SU-DHL-6 (cell line): ENCODE data around the gene SRSF11.

Source experiments
- H2AFZ ChIP-seq: fragments of 200-600 bp; sonication (generic); 2 replicates; pipeline ENCODE4 v1.6.1; 2014; ENCODE audit warnings: low read depth, mild to moderate bottlenecking, moderate library complexity, mixed read lengths, antibody characterized with exemption, low read length; ENCODE audit not compliant: severe bottlenecking
- H3F3A ChIP-seq: fragments of 200-600 bp; shearing (Covaris generic); 2 replicates; pipeline ENCODE4 v1.6.0; 2016; ENCODE audit warnings: antibody characterized with exemption, mild to moderate bottlenecking; ENCODE audit not compliant: insufficient read depth
- H3K27ac ChIP-seq: fragments of 200-600 bp; sonication (generic); 2 replicates; pipeline ENCODE4 v1.5.1; 2016; ENCODE audit warnings: low read depth, mild to moderate bottlenecking, low read length, moderate library complexity, mixed read lengths
- H3K27me3 ChIP-seq: fragments of 200-600 bp; sonication (generic), shearing (Covaris generic); 2 replicates; pipeline ENCODE4 v1.6.0; 2014; ENCODE audit warnings: mild to moderate bottlenecking, low read length
- H3K36me3 ChIP-seq: fragments of 200-600 bp; sonication (generic); 2 replicates; pipeline ENCODE4 v1.6.1; 2014; ENCODE audit warnings: mild to moderate bottlenecking, low read length, mixed read lengths
- H3K4me2 ChIP-seq: fragments of 300-600, 200-600 bp; shearing (Covaris generic), sonication (generic); 2 replicates; pipeline ENCODE4 v1.6.0; 2014; ENCODE audit warnings: low read length, low read depth, mild to moderate bottlenecking; ENCODE audit not compliant: poor library complexity, severe bottlenecking
- H3K4me3 ChIP-seq: fragments of 200-600 bp; sonication (generic); 2 replicates; pipeline ENCODE4 v1.5.1; 2014; ENCODE audit warnings: antibody characterized with exemption, low read length, mild to moderate bottlenecking, mixed read lengths; ENCODE audit not compliant: insufficient read depth, poor library complexity, severe bottlenecking
- H3K79me2 ChIP-seq: fragments of 200-600 bp; sonication (generic); 2 replicates; pipeline ENCODE4 v1.6.1; 2014; ENCODE audit warnings: mild to moderate bottlenecking, low read length, moderate library complexity; ENCODE audit not compliant: insufficient read depth
- H3K9ac ChIP-seq: fragments of 200-600 bp; sonication (generic); 2 replicates; pipeline ENCODE4 v1.7.0; 2014; ENCODE audit warnings: mild to moderate bottlenecking, low read length
- H3K9me2 ChIP-seq: fragments of 200-600 bp; sonication (generic); replicated peaks from 2 replicates; pipeline ENCODE4 v1.6.1; 2014; ENCODE audit warnings: low read length; ENCODE audit not compliant: insufficient read depth
- H3K9me3 ChIP-seq: fragments of 200-600 bp; sonication (generic); 2 replicates; pipeline ENCODE4 v1.6.1; 2014; ENCODE audit warnings: low read length, mixed read lengths; ENCODE audit not compliant: insufficient read depth
- H4K20me1 ChIP-seq: fragments of 200-600 bp; sonication (generic); 2 replicates; pipeline ENCODE4 v1.6.1; 2014; ENCODE audit warnings: low read depth, mild to moderate bottlenecking, antibody characterized with exemption, low read length, moderate library complexity, mixed read lengths
- CTCF ChIP-seq: fragments of 200-600 bp; sonication (generic); IDR thresholded peaks from one replicate; pipeline ENCODE4 v1.5.1; 2017; ENCODE audit warnings: antibody characterized with exemption, mild to moderate bottlenecking, low read length, moderate library complexity; ENCODE audit not compliant: insufficient read depth, poor library complexity, severe bottlenecking
- EZH2phosphoT487 ChIP-seq: fragments of 200-600 bp; sonication (generic), shearing (Covaris generic); conservative IDR thresholded peaks from 2 replicates; pipeline ENCODE4 v1.6.1; 2018; ENCODE audit warnings: mild to moderate bottlenecking, antibody characterized with exemption, low read length, moderate library complexity, mixed read lengths

SRSF11 gene

GRCh38 chr1:70293186-70293843 is 72.1 kb downstream of the SRSF11 start:
- peaks cover 36% of the 10 kb centered on the region for H3K36me3 ChIP-seq
- no peak overlapping the region for H3K27ac ChIP-seq
- H3K4me3 ChIP-seq = no peak overlapping the region
- no peak overlapping the region for H3K9ac ChIP-seq
- no peak for TF ChIP-seq EZH2phosphoT487
- TF ChIP-seq CTCF = no peak
- H2AFZ ChIP-seq = no peak overlapping the region
- no peaks in the 10 kb centered on the region for H3K9me2 ChIP-seq
- no peak overlapping the region for H3K4me2 ChIP-seq
- no peaks in the 10 kb centered on the region; the same call in 1 of the 2 replicates for H4K20me1 ChIP-seq
- H3K9me3 ChIP-seq = no peaks in the 10 kb centered on the region
- H3K27me3 ChIP-seq = no peaks in the 10 kb centered on the region
- peaks cover 3% of the 10 kb centered on the region; the same call in 1 of the 2 replicates for H3F3A ChIP-seq
- H3K79me2 ChIP-seq = no peaks in the 10 kb centered on the region

GRCh38 chr1:70295749-70296148 is 74.6 kb downstream of the SRSF11 start:
- Histone ChIP-seq H3K4me2 (no peak overlapping the region), H3K27ac (no peak overlapping the region), H3F3A (no peaks in the 10 kb centered on the region), H3K9me2 (no peaks in the 10 kb centered on the region), H4K20me1 (no peaks in the 10 kb centered on the region; the same call in 1 of the 2 replicates), H3K4me3 (no peak overlapping the region), H3K36me3 (peaks cover 33% of the 10 kb centered on the region), H3K9me3 (no peaks in the 10 kb centered on the region), H3K79me2 (no peaks in the 10 kb centered on the region), H3K27me3 (no peaks in the 10 kb centered on the region), H2AFZ (no peak overlapping the region), H3K9ac (no peak overlapping the region)
- TF ChIP-seq CTCF (no peak), EZH2phosphoT487 (no peak)

- H3K4me2 ChIP-seq = no peak overlapping the region
- H3K9ac ChIP-seq = no peak overlapping the region
- H3K27ac ChIP-seq = no peak overlapping the region
- H3K79me2 ChIP-seq = no peaks in the 10 kb centered on the region
- H3K4me3 ChIP-seq = no peak overlapping the region
- H3K9me3 ChIP-seq = no peaks in the 10 kb centered on the region
- no peaks in the 10 kb centered on the region for H3F3A ChIP-seq
- TF ChIP-seq EZH2phosphoT487 (no peak), CTCF (no peak)
- H4K20me1 ChIP-seq = no peaks in the 10 kb centered on the region
- H2AFZ ChIP-seq = no peak overlapping the region
- peaks cover 17% of the 10 kb centered on the region; the same call in 1 of the 2 replicates for H3K36me3 ChIP-seq
- no peaks in the 10 kb centered on the region for H3K27me3 ChIP-seq
- H3K9me2 ChIP-seq = no peaks in the 10 kb centered on the region
Measured at GRCh38 chr1:70299472-70299871, 78.3 kb downstream of the SRSF11 start.
